NCI-H446 (cell line): ENCODE data around the gene F7.
"Not testable (repeated sequence)": the region's sequence is repeated elsewhere in the genome, so short reads cannot be mapped to it uniquely, and the experiment has no call there.

Source experiments
- DNase-seq, 2 experiments: peaks; one replicate each; lab custom pipeline; 2025; lab: John Stamatoyannopoulos, UW

Gene F7

GRCh38 chr13:113105032-113105920 is at the start of gene F7:
TSS of gene F7 (plus strand) at chr13:113105791. CDS start at chr13:113105842, 51 bp downstream.
- no peak for DNase-seq

DNA sequence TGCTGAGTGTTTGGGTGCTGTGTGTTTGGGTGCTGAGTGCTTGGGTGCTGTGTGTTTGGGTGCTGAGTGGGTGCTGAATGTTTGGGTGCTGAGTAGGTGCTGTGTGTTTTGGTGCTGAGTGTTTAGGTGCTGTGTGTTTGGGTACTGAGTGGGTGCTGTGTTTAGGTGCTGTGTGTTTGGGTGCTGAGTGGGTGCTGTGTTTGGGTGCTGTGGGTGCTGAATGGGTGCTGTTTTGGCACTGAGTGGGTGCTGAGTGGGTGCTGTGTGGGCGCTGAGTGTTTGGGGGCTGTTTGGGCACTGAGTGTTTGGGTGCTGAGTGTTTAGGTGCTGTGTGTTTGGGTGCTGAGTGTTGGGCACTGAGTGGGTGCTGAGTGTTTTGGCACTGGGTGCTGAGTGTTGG is 48.5 kb upstream of the F7 start:
- DNase-seq: no peak

GRCh38 chr13:113057559-113057958 is 48.0 kb upstream of the F7 start:
- not testable (repeated sequence) for DNase-seq

- no peak for DNase-seq
Observed at GRCh38 chr13:113058129-113058987, 47.2 kb upstream of the F7 start.

GRCh38 chr13:113058988-113059850 is 46.4 kb upstream of the F7 start:
- DNase-seq: no peak

GRCh38 chr13:113059891-113060290 is 45.7 kb upstream of the F7 start:
- no peak for DNase-seq

DNA sequence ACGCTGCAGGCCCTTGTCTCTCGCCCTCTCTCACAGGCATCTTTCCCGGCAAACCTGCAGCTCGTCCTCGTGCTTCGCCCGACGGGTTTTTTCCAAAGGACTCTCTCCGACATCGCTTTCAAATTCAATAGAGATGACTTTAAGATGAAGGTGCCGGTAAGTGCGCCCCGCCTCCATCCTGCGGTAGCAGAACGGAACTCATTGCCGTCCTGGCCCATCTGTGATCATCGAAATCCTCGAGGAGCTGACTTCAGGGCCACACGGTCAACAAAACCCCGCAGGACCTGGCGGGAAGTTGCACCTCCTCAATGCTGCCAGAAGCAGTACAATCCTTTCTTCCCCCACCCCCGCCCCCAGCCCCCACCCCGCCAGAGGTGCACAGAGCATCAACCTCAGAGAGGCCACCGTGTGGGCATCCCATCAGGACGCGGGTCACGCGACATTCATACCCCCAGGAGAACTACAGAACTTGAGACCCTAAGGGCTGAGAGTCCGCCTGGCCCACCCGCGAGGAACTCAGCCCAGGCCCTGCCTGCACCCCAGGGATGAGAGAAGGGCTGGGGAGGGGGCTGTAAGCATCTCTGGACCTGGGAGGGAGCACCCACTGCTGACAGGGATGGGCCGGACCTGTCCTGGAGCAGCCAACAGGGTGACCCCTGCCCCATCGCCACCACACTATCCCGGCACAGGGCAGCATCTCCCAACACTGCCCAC is 44.9 kb upstream of the F7 start:
- no peak for DNase-seq

DNA sequence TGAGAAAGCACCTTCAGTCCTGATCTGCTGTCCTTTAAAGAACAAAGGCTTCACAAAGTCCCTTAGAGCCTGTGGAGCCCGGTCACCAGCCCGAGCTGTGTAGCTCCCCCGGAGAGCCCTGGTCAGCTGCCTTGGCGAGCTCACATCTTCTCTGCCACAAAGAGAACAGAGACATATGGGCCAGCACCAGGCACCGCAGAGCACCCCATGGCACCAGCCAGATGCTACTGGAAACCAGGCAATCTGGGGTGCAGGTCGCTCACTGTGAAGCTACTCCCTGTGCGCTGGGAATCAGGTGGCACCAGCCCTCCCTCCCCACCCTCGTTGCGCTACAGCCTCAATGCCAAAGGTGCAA is 44.3 kb upstream of the F7 start:
- no peak for DNase-seq

DNA sequence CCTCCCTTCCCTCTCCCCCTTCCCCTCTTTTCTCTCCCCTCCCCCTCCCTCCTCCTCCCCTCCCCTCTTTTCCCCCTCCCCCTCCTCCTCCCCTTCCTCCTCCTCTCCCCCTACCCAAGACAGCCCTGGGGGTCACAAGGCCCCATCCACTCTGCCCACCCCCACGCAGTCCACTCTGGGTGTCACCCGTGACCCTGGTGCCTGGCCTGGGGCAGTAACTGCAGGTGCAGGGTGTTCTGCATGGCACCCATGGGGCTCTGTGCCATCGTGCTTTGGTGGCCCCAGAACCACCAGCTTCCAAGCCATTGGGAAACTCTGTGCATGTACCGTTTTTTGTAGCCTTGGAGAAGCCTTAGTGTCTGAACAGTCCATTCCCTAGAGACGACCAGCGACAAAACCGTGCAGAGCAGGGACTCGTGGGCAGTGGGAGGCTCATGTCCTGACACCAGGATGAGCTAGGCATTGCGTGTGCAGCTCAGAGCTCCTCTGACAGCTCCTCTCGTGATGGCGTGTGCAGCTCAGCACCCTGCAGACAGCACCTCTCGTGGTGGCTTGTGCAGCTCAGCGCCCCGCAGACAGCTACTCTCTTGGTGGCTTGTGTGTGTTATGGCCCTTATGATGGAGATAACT is 43.7 kb upstream of the F7 start:
- DNase-seq: no peak

DNA sequence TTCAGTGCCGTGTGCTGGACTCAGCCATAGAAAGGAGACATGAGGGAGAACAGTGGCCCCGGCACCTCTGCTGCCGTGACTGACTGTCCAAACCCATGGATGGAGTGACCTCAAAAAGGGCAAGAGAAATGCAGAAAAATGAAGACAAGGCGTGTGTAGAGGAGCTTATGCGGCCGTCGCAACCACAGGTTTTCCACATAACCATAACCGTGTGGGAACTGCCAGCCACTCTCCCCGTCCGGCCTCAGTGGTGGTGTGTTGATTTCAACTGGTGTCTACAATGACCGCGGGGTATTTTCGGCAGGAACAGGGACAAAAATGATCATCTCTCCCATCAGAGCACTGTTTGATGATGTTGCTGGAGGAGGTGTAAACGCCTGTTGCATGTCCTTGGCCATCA is 42.9 kb upstream of the F7 start:
- no peak for DNase-seq

- no peak for DNase-seq
Observed at GRCh38 chr13:113063091-113063491, 42.5 kb upstream of the F7 start.

DNA sequence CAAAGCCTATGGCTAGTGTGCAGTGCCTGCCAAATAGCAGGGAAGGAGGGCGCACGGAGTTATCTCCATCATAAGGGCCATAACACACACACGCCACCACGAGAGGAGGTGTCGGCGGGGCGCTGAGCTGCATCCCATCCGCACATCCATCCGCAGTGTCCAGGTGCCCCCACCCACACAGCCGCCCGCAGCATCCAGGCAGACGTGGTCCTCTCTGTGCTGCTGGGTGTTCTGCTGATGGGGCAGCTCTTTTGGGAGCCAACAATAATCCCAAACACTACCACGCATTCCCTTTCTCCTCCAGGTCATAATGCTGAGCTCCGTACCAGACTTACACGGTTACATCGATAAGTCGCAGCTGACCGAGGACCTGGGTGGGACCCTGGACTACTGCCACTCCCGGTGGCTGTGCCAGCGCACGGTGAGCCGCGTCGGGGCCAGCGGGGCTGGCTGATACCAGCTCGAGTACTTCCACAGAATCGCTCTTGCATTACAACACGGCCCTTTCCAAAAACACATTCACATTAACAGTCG is 41.5 kb upstream of the F7 start:
- DNase-seq: no peak

DNA sequence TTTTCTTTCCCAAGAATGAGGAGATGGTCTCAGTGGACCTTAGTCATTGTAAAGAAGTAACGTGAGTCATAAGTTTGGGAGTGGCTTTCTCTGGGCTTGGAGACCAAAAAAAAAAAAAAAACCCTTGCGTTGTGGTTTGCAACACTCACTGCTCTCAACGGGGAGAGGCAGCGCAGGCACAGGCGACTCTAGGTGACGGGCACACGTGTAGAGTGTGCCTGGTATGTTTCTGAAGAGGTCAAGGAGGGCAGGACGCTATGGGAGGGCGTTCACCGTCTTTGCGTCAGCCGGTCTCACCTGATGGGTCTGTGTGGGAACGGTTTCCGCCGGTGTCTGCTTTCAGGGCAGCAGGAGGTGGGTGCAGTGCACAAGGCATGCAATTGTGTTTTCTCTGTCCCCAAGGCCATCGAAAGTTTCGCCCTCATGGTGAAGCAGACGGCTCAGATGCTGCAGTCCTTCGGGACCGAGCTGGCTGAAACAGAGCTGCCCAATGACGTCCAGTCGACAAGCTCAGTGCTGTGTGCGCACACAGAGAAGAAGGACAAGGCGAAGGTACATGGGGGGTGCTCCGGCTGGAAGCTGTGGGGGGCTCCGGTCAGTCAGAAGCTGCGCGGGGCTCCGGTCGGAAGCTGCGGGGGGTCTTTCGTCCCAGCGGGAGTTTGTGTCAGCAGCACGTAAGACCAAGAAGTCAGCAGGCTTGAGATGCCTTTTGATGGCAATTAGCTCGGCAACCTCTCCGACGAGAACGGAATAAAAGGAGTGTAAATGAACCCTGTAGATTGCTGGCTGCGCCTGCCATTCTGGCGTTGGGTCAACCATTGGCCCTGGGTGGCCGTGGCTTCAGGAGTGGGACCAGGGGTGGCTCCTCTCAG is 40.8 kb upstream of the F7 start:
- DNase-seq: no peak

- no peak for DNase-seq
Observed at GRCh38 chr13:113065406-113066141, 40.0 kb upstream of the F7 start.

GRCh38 chr13:113066142-113066455 is 39.5 kb upstream of the F7 start:
- DNase-seq: no peak

DNA sequence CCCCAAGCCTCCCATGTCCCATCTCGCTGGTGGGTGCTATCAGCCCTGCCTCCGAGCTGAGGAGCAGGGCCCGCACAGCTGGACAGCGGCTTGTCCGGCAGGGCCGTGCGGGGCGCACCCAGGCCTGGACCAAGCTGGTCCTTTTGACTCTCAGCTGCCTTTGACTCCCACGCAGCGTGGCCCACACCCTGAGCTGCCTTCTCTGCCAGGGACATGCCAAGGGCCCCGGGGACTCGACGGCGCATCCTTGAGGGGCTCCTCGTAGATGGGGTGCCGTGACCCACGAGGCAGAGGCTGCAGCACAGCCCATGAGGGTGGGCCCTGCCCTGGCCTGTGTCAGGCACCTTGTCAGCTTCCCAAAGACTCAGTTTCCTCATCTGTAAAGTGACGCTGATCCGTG is 38.8 kb upstream of the F7 start:
- DNase-seq: no peak

DNA sequence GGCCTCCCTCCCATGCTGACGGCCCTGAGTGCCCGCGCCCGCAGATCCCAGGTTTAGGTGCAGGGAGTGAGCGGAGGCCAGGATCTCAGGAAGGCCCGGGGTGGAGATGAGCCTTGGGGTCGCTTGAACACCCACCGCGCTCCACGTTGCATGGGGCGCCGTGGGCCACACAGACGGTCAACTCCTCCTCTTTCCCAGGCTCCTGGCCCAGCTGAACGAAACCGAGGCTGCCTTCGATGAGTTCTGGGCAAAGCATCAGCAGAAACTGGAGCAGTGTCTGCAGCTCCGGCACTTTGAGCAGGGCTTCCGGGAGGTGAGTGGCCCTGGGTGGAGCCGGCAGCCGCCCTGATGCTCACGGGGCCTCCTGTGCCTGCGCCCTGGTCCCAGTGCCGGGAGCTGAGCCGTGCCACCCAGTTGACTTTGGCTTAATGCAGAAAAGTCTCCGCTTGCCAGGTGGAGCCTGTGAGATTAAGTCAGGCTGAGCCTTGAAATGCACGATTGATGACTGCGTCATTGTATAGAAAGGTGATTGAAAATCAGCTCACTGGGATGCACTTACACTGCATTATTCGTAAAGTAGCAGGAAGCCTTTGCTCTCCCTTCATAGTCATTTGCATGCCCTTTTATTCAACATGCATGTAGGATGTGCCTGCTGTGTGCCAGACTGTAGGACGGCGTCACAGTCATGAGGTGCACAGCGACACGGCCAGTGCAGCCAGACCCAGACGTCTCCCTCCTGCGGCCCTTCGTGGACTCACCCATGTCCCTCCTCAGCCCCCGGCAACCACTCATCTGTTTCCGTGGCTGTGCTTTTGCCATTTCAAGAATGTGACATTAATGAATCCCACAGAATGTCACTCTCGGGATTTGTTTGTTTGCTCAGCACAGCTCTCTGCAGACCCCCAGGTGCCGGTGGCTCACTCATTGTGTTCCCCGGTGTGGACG is 35.5 kb upstream of the F7 start:
- DNase-seq: no peak

- DNase-seq: no peak
Observed at GRCh38 chr13:113070855-113071254, 34.7 kb upstream of the F7 start.
